MM.1S (cell line): ENCODE data around the gene CDH12.

ENCODE experiments used
- CTCF ChIP-seq: fragments of 300-600 bp; sonication (generic); IDR thresholded peaks from 2 replicates; pipeline ENCODE4 v1.5.1; 2016; ENCODE audit warnings: antibody characterized with exemption, low read length, mixed read lengths
- EZH2 ChIP-seq: fragments of 300-600 bp; sonication (generic); optimal IDR thresholded peaks from 2 replicates; pipeline ENCODE3; 2017; ENCODE audit warnings: low read depth, mild to moderate bottlenecking, antibody characterized with exemption, low read length, mixed read lengths

GRCh38 chr5:22352493-22352892 lies 500.7 kb downstream of the CDH12 start:
- TF ChIP-seq CTCF (no peak), EZH2 (no peak)
